Skin epidermis (tissue), 12 donors: ENCODE results near the gene ANXA2.

ENCODE experiments used
- H3K27ac ChIP-seq, 21 experiments: fragments of 200-600 bp; sonication (generic) in 11 of 21; one replicate each; pipeline ENCODE4 v1.5.0; 2020; ENCODE audit warnings: mild to moderate bottlenecking in 3 of 21, inconsistent platforms in 2 of 21, moderate library complexity in 2 of 21
- H3K4me3 ChIP-seq, 7 experiments: fragments of 200-600 bp; sonication (generic) in 2 of 7; one replicate each; pipeline ENCODE4 v1.5.0; 2020; ENCODE audit warnings: inconsistent platforms in 2 of 7, mild to moderate bottlenecking in 2 of 7, moderate library complexity in 1 of 7

ANXA2 gene

GRCh38 chr15:60392601-60392985, 5.2 kb downstream of the ANXA2 start:
- H3K4me3 ChIP-seq: peak overlapping the region in 2 of 7 experiments; percentile 29 to 68

GRCh38 chr15:60391722-60392315, 6.0 kb downstream of the ANXA2 start:
- Histone ChIP-seq H3K27ac (peak overlapping the region in 20 of 21 experiments; percentile 23 to 100 (median 98)), H3K4me3 (peak overlapping the region in 4 of 7 experiments; percentile 4 to 29 (median 10))

More at GRCh38 chr15:60392601-60392985, 5.2 kb downstream of the ANXA2 start:
- peak overlapping the region in 19 of 21 experiments; percentile 67 to 100 (median 98) for H3K27ac ChIP-seq

- Histone ChIP-seq H3K4me3 (peak overlapping the region in 3 of 7 experiments; percentile 4 to 29 (median 11)), H3K27ac (peak overlapping the region in 20 of 21 experiments; percentile 23 to 100 (median 98))
Observed at GRCh38 chr15:60390871-60391501, 6.8 kb downstream of the ANXA2 start.

- peak overlapping the region in 2 of 7 experiments; percentile 20 to 29 for H3K4me3 ChIP-seq
- peak overlapping the region in 17 of 21 experiments; percentile 52 to 100 (median 98) for H3K27ac ChIP-seq
Observed at GRCh38 chr15:60390231-60390630, 7.6 kb downstream of the ANXA2 start.

- H3K4me3 ChIP-seq: peak overlapping the region in 3 of 7 experiments; percentile 4 to 29 (median 20)
- peak overlapping the region in 13 of 21 experiments; percentile 5 to 98 (median 50) for H3K27ac ChIP-seq
Observed at GRCh38 chr15:60389261-60390077, 8.3 kb downstream of the ANXA2 start.

GRCh38 chr15:60387321-60387720, 10.5 kb downstream of the ANXA2 start:
- Histone ChIP-seq H3K27ac (peak overlapping the region in 6 of 21 experiments; percentile 9 to 60 (median 44)), H3K4me3 (no peak overlapping the region)

- H3K27ac ChIP-seq: peak overlapping the region in 8 of 21 experiments; percentile 4 to 60 (median 38)
- no peak overlapping the region for H3K4me3 ChIP-seq
Observed at GRCh38 chr15:60386615-60387014, 11.2 kb downstream of the ANXA2 start.

- Histone ChIP-seq H3K27ac (peak overlapping the region in 8 of 21 experiments; percentile 4 to 60 (median 38)), H3K4me3 (no peak overlapping the region)
Observed at GRCh38 chr15:60385620-60386552, 11.9 kb downstream of the ANXA2 start.

GRCh38 chr15:60384526-60385126, 13.2 kb downstream of the ANXA2 start:
- Histone ChIP-seq H3K4me3 (no peak overlapping the region), H3K27ac (peak overlapping the region in 1 of 21 experiments; percentile 49)

- no peak overlapping the region for H3K4me3 ChIP-seq
- H3K27ac ChIP-seq: peak overlapping the region in 2 of 21 experiments; percentile 41 to 49
Observed at GRCh38 chr15:60384053-60384452, 13.7 kb downstream of the ANXA2 start.

GRCh38 chr15:60382773-60383674, 14.8 kb downstream of the ANXA2 start:
- no peak overlapping the region for H3K4me3 ChIP-seq
- peak overlapping the region in 10 of 21 experiments; percentile 2 to 49 (median 26) for H3K27ac ChIP-seq

GRCh38 chr15:60381148-60381788, 16.5 kb downstream of the ANXA2 start:
- Histone ChIP-seq H3K4me3 (no peak overlapping the region), H3K27ac (peak overlapping the region in 12 of 21 experiments; percentile 3 to 81 (median 24))

GRCh38 chr15:60379525-60380274, 18.1 kb downstream of the ANXA2 start:
- Histone ChIP-seq H3K4me3 (no peak overlapping the region), H3K27ac (peak overlapping the region in 17 of 21 experiments; percentile 6 to 81 (median 57))

- Histone ChIP-seq H3K4me3 (no peak overlapping the region), H3K27ac (peak overlapping the region in 15 of 21 experiments; percentile 1 to 78 (median 23))
Observed at GRCh38 chr15:60379185-60379524, 18.6 kb downstream of the ANXA2 start.

- Histone ChIP-seq H3K27ac (peak overlapping the region in 17 of 21 experiments; percentile 25 to 88 (median 68)), H3K4me3 (no peak overlapping the region)
Observed at GRCh38 chr15:60376677-60377095, 21.1 kb downstream of the ANXA2 start.

GRCh38 chr15:60375306-60375705, 22.5 kb downstream of the ANXA2 start:
- peak overlapping the region in 18 of 21 experiments; percentile 2 to 88 (median 78) for H3K27ac ChIP-seq

More at GRCh38 chr15:60375306-60375705, 22.5 kb downstream of the ANXA2 start:
- H3K4me3 ChIP-seq: no peak overlapping the region
